Endothelial cell of umbilical vein (primary cell): ENCODE data around the gene MBTPS1. TPM values are rescaled to one million over a fixed set of nuclear protein-coding genes. Genes with fewer than 3 reads are reported as not detected.

Source experiments
- BruUV-seq: library from RNA; stranded (reverse); fragments of 400-500 nt; replicated peaks from 2 replicates; lab custom pipeline; 2021; lab: Mats Ljungman, UMichigan
- CTCF ChIA-PET: fragments of 300-600, 350-600 bp; sonication (Branson Sonifier 250); formaldehyde crosslinking; loops from one replicate; lab custom pipeline; 2021; ENCODE audit warnings: antibody characterized with exemption, inconsistent platforms; lab: Charles Lee
- POLR2A ChIA-PET: fragments of 300-600, 350-600 bp; sonication (Branson Sonifier 250); formaldehyde crosslinking; loops from one replicate; lab custom pipeline; 2021; ENCODE audit warnings: antibody characterized with exemption, inconsistent platforms; lab: Charles Lee
- DNase-seq: peaks from one replicate; pipeline ENCODE4 v3.0.0-alpha.2; 2011; ENCODE audit warnings: low read depth, low spot score
- FAIRE-seq: peaks from 2 replicates; lab custom pipeline; 2011; peaks lifted over from hg19 to GRCh38; lab: Jason Lieb, UNC
- H2AFZ ChIP-seq: 2 replicates; pipeline ENCODE4 v1.6.0; 2012; ENCODE audit warnings: low read depth, low read length, control low read depth, inconsistent platforms
- H3K27ac ChIP-seq: 2 replicates; pipeline ENCODE4 v1.5.1; 2011; ENCODE audit warnings: low read depth, mild to moderate bottlenecking, control low read depth, low read length, moderate library complexity; ENCODE audit not compliant: insufficient read depth
- H3K27me3 ChIP-seq, 2 experiments: 2 replicates each; pipeline versions ENCODE4 v1.6.0 to v1.6.1; 2011; ENCODE audit warnings: low read length in 2 of 2, mixed read lengths in 1 of 2; ENCODE audit not compliant: control insufficient read depth in 2 of 2, insufficient read depth in 2 of 2
- H3K36me3 ChIP-seq, 2 experiments: 2 replicates in 1 of 2; 3 replicates in 1 of 2; pipeline ENCODE4 v1.5.1; 2011; ENCODE audit warnings: low read length in 2 of 2, mild to moderate bottlenecking in 1 of 2, moderate library complexity in 1 of 2; ENCODE audit not compliant: control insufficient read depth in 2 of 2, insufficient read depth in 2 of 2; ENCODE audit errors: extremely low read depth in 1 of 2
- H3K4me1 ChIP-seq: 3 replicates; pipeline ENCODE4 v1.5.1; 2011; ENCODE audit warnings: mild to moderate bottlenecking, low read length; ENCODE audit not compliant: control insufficient read depth, insufficient read depth; ENCODE audit errors: extremely low read depth
- H3K4me2 ChIP-seq: 2 replicates; pipeline ENCODE4 v1.6.1; 2011; ENCODE audit warnings: low read length, control low read depth, mixed read lengths; ENCODE audit not compliant: insufficient read depth
- H3K4me3 ChIP-seq, 3 experiments: fragments of 200-600 bp in 1 of 3; sonication (generic), shearing (Covaris generic) in 1 of 3; replicated peaks in 1 of 3; 2 replicates each; pipeline ENCODE4 v1.5.1; 2011 to 2016; ENCODE audit warnings: control low read depth in 3 of 3, low read length in 3 of 3, mild to moderate bottlenecking in 2 of 3, inconsistent platforms in 1 of 3, low read depth in 1 of 3, moderate library complexity in 1 of 3; ENCODE audit not compliant: insufficient read depth in 1 of 3
- H3K79me2 ChIP-seq: 2 replicates; pipeline ENCODE4 v1.6.0; 2012; ENCODE audit warnings: low read length, inconsistent platforms; ENCODE audit not compliant: control insufficient read depth, insufficient read depth
- H3K9ac ChIP-seq: replicated peaks from 2 replicates; pipeline ENCODE3; 2011; ENCODE audit warnings: low read length, control low read depth; ENCODE audit not compliant: insufficient read depth; ENCODE audit errors: extremely low read depth
- H3K9me1 ChIP-seq: replicated peaks from 3 replicates; pipeline ENCODE4 v1.6.0; 2011; ENCODE audit warnings: mild to moderate bottlenecking, low read length; ENCODE audit not compliant: control insufficient read depth, insufficient read depth; ENCODE audit errors: extremely low read depth
- H3K9me3 ChIP-seq: replicated peaks from 2 replicates; pipeline ENCODE4 v1.5.1; 2012; ENCODE audit warnings: low read length, inconsistent platforms; ENCODE audit not compliant: control insufficient read depth, insufficient read depth
- H4K20me1 ChIP-seq: replicated peaks from 2 replicates; pipeline ENCODE3; 2011; ENCODE audit warnings: mild to moderate bottlenecking, low read length; ENCODE audit not compliant: control insufficient read depth, insufficient read depth; ENCODE audit errors: extremely low read depth
- CTCF ChIP-seq, 2 donors: IDR thresholded peaks; 1 replicate in 1 of 2; 2 replicates in 1 of 2; pipeline ENCODE4 v1.5.1; 2011; ENCODE audit warnings: low read length in 2 of 2, mild to moderate bottlenecking in 2 of 2, moderate library complexity in 2 of 2, control low read depth in 1 of 2, inconsistent platforms in 1 of 2, low read depth in 1 of 2; ENCODE audit not compliant: insufficient read depth in 1 of 2; ENCODE audit errors: extremely low read depth in 1 of 2
- EZH2 ChIP-seq: IDR thresholded peaks from 2 replicates; pipeline ENCODE4 v1.6.1; 2012; ENCODE audit warnings: borderline replicate concordance, low read depth, mild to moderate bottlenecking, moderate library complexity, low read length, inconsistent platforms; ENCODE audit not compliant: severe bottlenecking
- FOS ChIP-seq: IDR thresholded peaks from 2 replicates; pipeline ENCODE4 v1.6.1; 2011; ENCODE audit warnings: mild to moderate bottlenecking, low read length, moderate library complexity, borderline replicate concordance; ENCODE audit not compliant: insufficient read depth
- GATA2 ChIP-seq: IDR thresholded peaks from 2 replicates; pipeline ENCODE4 v1.7.0; 2011; ENCODE audit warnings: low read depth, mild to moderate bottlenecking, moderate library complexity, mixed read lengths, low read length; ENCODE audit not compliant: insufficient read length, insufficient read depth
- JUN ChIP-seq: IDR thresholded peaks from 2 replicates; pipeline ENCODE4 v1.6.1; 2011; ENCODE audit warnings: borderline replicate concordance, low read depth; ENCODE audit not compliant: insufficient read length, insufficient read depth
- MAX ChIP-seq: IDR thresholded peaks from 2 replicates; pipeline ENCODE4 v1.6.1; 2011; ENCODE audit not compliant: insufficient read depth, insufficient read length
- MYC ChIP-seq: IDR thresholded peaks from one replicate; pipeline ENCODE4 v1.6.1; 2011; ENCODE audit warnings: mild to moderate bottlenecking, low read depth, low read length
- POLR2A ChIP-seq: IDR thresholded peaks from 2 replicates; pipeline ENCODE4 v1.6.1; 2012; ENCODE audit warnings: low read depth, mild to moderate bottlenecking, control low read depth, low read length
- POLR2AphosphoS5 ChIP-seq: IDR thresholded peaks from 2 replicates; pipeline ENCODE4 v1.6.1; 2012; ENCODE audit warnings: low read depth, mild to moderate bottlenecking, control low read depth, low read length, moderate library complexity; ENCODE audit not compliant: insufficient read depth
- dilution Hi-C: fragments of 300-500 bp; cut with MboI; formaldehyde crosslinking; loops from one replicate; pipeline ENCODE4 v1.15.0; 2019; ENCODE audit warnings: low sequenced_read_pairs; ENCODE audit not compliant: extremely low pct_ligation_motif_present
- intact Hi-C: fragments of 100-400 bp; cut with micrococcal nuclease; formaldehyde crosslinking; loops from one replicate; pipeline ENCODE4 v1.10.0; 2022
- polyA plus RNA-seq, 4 experiments: library from polyadenylated mRNA; depleted of rRNA in 3 of 4; stranded (reverse) in 3 of 4; unstranded in 1 of 4; fragments of >200 nt; gene quantifications; 2 replicates each; pipeline versions ENCODE4 v1.2.1 to v1.2.3, GENCODE V29; 2011 to 2012; ENCODE audit warnings: missing spikeins in 1 of 4
- total RNA-seq: library from RNA; stranded (reverse); gene quantifications from 2 replicates; pipeline ENCODE4 v1.2.3, GENCODE V29; 2021

MBTPS1 gene
- total and polyA plus RNA-seq, 2 donors (not counting 3 experiments of a cell fraction or from before 2014, with no cell fraction given), result 82.3 to 99.6 TPM

- no TSS peak for BruUV-seq
- Histone ChIP-seq H3K27me3 (no peaks in the 10 kb centered on the region), H3K27ac (no peak overlapping the region), H3K4me1 (no peaks in the 10 kb centered on the region), H3K4me2 (no peak overlapping the region), H3K9me3 (no peaks in the 10 kb centered on the region), H4K20me1 (no peaks in the 10 kb centered on the region), H3K9ac (no peak overlapping the region), H3K36me3 (no peaks in the 10 kb centered on the region), H3K79me2 (no peaks in the 10 kb centered on the region), H3K9me1 (no peaks in the 10 kb centered on the region), H2AFZ (no peak overlapping the region), H3K4me3 (no peak overlapping the region)
- intact Hi-C loops, result no loop called here
- dilution Hi-C loops, result no loop called here
- DNase-seq, result no peak
- ChIA-PET CTCF (no interaction called here), POLR2A (no interaction called here)
- TF ChIP-seq MAX (no peak), CTCF (IDR thresholded peaks at IDR 0.05; ENCODE audit: extremely low read depth in 1 of 2, insufficient read depth in 1 of 2, low read depth in 1 of 2, low read length in 2 of 2) (no peak), JUN (no peak)
- no peak for FAIRE-seq
Measured at GRCh38 chr16:84029297-84030047, 87.3 kb downstream of the MBTPS1 start.

GRCh38 chr16:84027625-84028024 lies 89.1 kb downstream of the MBTPS1 start:
- dilution Hi-C loops, result no loop called here
- Histone ChIP-seq H2AFZ (no peak overlapping the region), H3K9ac (no peak overlapping the region), H4K20me1 (no peaks in the 10 kb centered on the region), H3K79me2 (no peaks in the 10 kb centered on the region), H3K4me3 (no peak overlapping the region), H3K4me1 (no peaks in the 10 kb centered on the region), H3K9me1 (no peaks in the 10 kb centered on the region), H3K4me2 (no peak overlapping the region), H3K36me3 (no peaks in the 10 kb centered on the region), H3K9me3 (no peaks in the 10 kb centered on the region), H3K27me3 (no peaks in the 10 kb centered on the region), H3K27ac (no peak overlapping the region)
- TF ChIP-seq POLR2A, result no peak
- no peak for TF ChIP-seq JUN
- TF ChIP-seq MAX, result no peak
- no peak for TF ChIP-seq FOS
- no peak for TF ChIP-seq POLR2AphosphoS5
- no peak for TF ChIP-seq MYC
- TF ChIP-seq EZH2, result no peak
- no peak for TF ChIP-seq GATA2
- TF ChIP-seq CTCF (IDR thresholded peaks at IDR 0.05; ENCODE audit: extremely low read depth in 1 of 2, insufficient read depth in 1 of 2, low read depth in 1 of 2, low read length in 2 of 2), result no peak
- ChIA-PET POLR2A (interaction anchor here (0.7 kb wide), 1 partner anchor 13 kb away, joined by 7 read pairs; no protein-coding TSS in a partner anchor), CTCF (interaction anchor here (0.6 to 1.2 kb wide), 2 partner anchors 12 to 185 kb away, joined by 3 read pairs; no protein-coding TSS in a partner anchor)
- intact Hi-C loops, result no loop called here
- DNase-seq, result no peak
- FAIRE-seq, result no peak
- BruUV-seq, result no TSS peak
